ENCODE results near the gene FOXP2. TPM values are rescaled to one million over a fixed set of nuclear protein-coding genes. Genes with fewer than 3 reads are reported as not detected.

FOXP2 gene
- total and polyA plus RNA-seq, 2 of the 4 experiments (the other 2 are of a cell fraction): 0.89 to 1.1 TPM

- no peaks in the 10 kb centered on the region for H3K79me1 ChIP-seq (ENCODE audit: low read depth in 1 of 2, low read length in 2 of 2)
- BruUV-seq (replicated peaks): no TSS peak
These were observed 35.8 kb downstream of the FOXP2 start for GRCh38 chr7:114450431-114450830.

More at GRCh38 chr7:114450431-114450830, 35.8 kb downstream of the FOXP2 start:
- Histone ChIP-seq H3K9ac (ENCODE audit: low read depth, low read length) (no peak overlapping the region), H3K27me3 (ENCODE audit: control insufficient read depth, insufficient read depth, low read length) (no peaks in the 10 kb centered on the region), H2BK120ac (ENCODE audit: low read depth, low read length) (no peak overlapping the region), H2AK5ac (ENCODE audit: low read depth, low read length) (no peak overlapping the region), H2AFZ (replicated peaks; ENCODE audit: low read length, poor library complexity) (no peak overlapping the region), H4K5ac (ENCODE audit: low read depth, low read length) (no peak overlapping the region), H2BK20ac (ENCODE audit: low read depth, low read length) (no peak overlapping the region), H3K9me3 (ENCODE audit: control insufficient read depth, insufficient read depth, low read length) (no peaks in the 10 kb centered on the region), H4K8ac (ENCODE audit: low read depth in 2 of 2, low read length in 2 of 2) (no peak overlapping the region), H2BK15ac (ENCODE audit: low read depth, low read length) (no peak overlapping the region), H3K4me2 (ENCODE audit: low read depth, low read length) (no peak overlapping the region), H3K9me1 (ENCODE audit: insufficient read depth, low read length) (no peaks in the 10 kb centered on the region), H3K4me3 (ENCODE audit: insufficient read depth, low read depth, low read length) (no peak overlapping the region), H2AK9ac (replicated peaks; ENCODE audit: low read depth, low read length, poor library complexity) (no peak overlapping the region), H3K4me1 (ENCODE audit: control insufficient read depth, insufficient read depth, low read length) (no peaks in the 10 kb centered on the region), H3K36me3 (ENCODE audit: control insufficient read depth, insufficient read depth, low read length) (no peaks in the 10 kb centered on the region), H3K23ac (ENCODE audit: low read depth, low read length) (no peak overlapping the region), H3K56ac (ENCODE audit: extremely low read depth, insufficient read depth, low read length) (no peak overlapping the region), H4K91ac (ENCODE audit: insufficient read depth, low read depth, low read length) (no peak overlapping the region), H2BK5ac (ENCODE audit: low read depth, low read length, poor library complexity, severe bottlenecking) (no peak overlapping the region), H3K27ac (ENCODE audit: insufficient read depth, low read length) (no peak overlapping the region), H4K20me1 (ENCODE audit: insufficient read depth, low read length) (no peaks in the 10 kb centered on the region), H3K4ac (ENCODE audit: low read depth, low read length) (no peak overlapping the region), H3K18ac (ENCODE audit: low read depth, low read length) (no peak overlapping the region), H3K14ac (replicated peaks; ENCODE audit: low read depth, low read length) (no peak overlapping the region)
- WGBS, 2 experiments (ENCODE audit: extremely low coverage in 2 of 2, insufficient read length in 1 of 2): no CpG with 5 or more reads among the region's 2 CpGs
- ChIA-PET CTCF (no interaction called here), POLR2A (ENCODE audit: unreplicated experiment) (no interaction called here)
- dilution Hi-C loops (cut with HindIII; ENCODE audit: low sequenced_read_pairs, unreplicated experiment) (no loop called here), intact Hi-C loops (cut with micrococcal nuclease) (no loop called here), in situ Hi-C loops (cut with MboI; ENCODE audit: low sequenced_read_pairs) (no loop called here)
- ATAC-seq (ENCODE audit: low read depth): no peak
- TF ChIP-seq MXI1 (IDR thresholded peaks at IDR 0.05; ENCODE audit: borderline replicate concordance, low read depth, low read length) (no peak), ELK1 (IDR thresholded peaks at IDR 0.05; ENCODE audit: borderline replicate concordance, low read depth, low read length) (no peak), MAFK (IDR thresholded peaks at IDR 0.05; ENCODE audit: low read depth, low read length) (no peak), CHD1 (IDR thresholded peaks at IDR 0.05; ENCODE audit: low read depth, low read length) (no peak), SMC3 (IDR thresholded peaks at IDR 0.05; ENCODE audit: low read depth, low read length) (no peak), RFX5 (IDR thresholded peaks at IDR 0.05; ENCODE audit: low read depth, low read length) (no peak), RCOR1 (IDR thresholded peaks at IDR 0.05; ENCODE audit: insufficient replicate concordance, low read length) (no peak), BHLHE40 (IDR thresholded peaks at IDR 0.05; ENCODE audit: low read depth, low read length) (no peak), NFE2L2 (IDR thresholded peaks at IDR 0.05; ENCODE audit: low read depth, low read length) (no peak), FOS (IDR thresholded peaks at IDR 0.05; ENCODE audit: low read depth, low read length) (no peak), MAZ (IDR thresholded peaks at IDR 0.05; ENCODE audit: borderline replicate concordance, low read depth, low read length) (no peak), POLR2A (IDR thresholded peaks at IDR 0.05; ENCODE audit: low read depth, low read length) (no peak), CTCF (conservative IDR thresholded peaks at IDR 0.05; ENCODE audit: low read depth, low read length) (no peak), CEBPB (IDR thresholded peaks at IDR 0.05; ENCODE audit: low read depth, low read length) (no peak), RAD21 (IDR thresholded peaks at IDR 0.05; ENCODE audit: low read length) (no peak)
- TF ChIP-seq, protein P1, sequence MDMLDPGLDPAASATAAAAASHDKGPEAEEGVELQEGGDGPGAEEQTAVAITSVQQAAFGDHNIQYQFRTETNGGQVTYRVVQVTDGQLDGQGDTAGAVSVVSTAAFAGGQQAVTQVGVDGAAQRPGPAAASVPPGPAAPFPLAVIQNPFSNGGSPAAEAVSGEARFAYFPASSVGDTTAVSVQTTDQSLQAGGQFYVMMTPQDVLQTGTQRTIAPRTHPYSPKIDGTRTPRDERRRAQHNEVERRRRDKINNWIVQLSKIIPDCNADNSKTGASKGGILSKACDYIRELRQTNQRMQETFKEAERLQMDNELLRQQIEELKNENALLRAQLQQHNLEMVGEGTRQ (IDR thresholded peaks at IDR 0.05; ENCODE audit: low read depth, low read length): no peak
- no peak for DNase-seq

All from IMR-90 (cell line).